ENCODE data around the gene TMEM255B.
"Not testable (repeated sequence)": the region's sequence is repeated elsewhere in the genome, so short reads cannot be mapped to it uniquely, and the experiment has no call there.

The TMEM255B gene

DNA sequence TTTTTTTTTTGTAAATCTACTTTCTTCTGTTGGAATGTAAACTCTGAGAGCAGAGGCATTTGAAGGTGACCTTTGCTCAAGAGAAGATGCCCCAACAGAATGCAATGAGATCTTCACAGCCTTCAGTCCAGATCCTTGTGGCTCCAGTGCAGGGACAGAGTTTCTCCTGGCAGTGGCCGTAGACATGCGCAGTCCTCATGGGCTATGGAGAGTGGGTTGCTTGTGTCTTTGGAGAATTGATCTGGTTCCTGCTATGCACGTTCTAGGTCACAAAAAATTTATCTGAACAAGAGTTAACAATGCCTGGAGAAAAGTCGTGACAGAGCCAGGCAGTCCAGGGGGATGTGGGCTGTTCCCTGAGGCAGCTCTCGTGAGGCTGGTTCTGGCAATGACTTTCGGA, 30.1 kb downstream of the TMEM255B start:
- no peaks in the 10 kb centered on the region for H3K9me2 ChIP-seq (replicated peaks; ENCODE audit: low read depth, low read length)
- H3K27me3 ChIP-seq (ENCODE audit: insufficient read depth, low read length, poor library complexity, severe bottlenecking), result no peaks in the 10 kb centered on the region
- peaks cover 18% of the 10 kb centered on the region for H3K4me1 ChIP-seq (ENCODE audit: insufficient read depth, low read length, poor library complexity, severe bottlenecking)
- no peak for TF ChIP-seq EZH2phosphoT487 (IDR thresholded peaks at IDR 0.05; ENCODE audit: borderline replicate concordance)
- TF ChIP-seq, protein P1, sequence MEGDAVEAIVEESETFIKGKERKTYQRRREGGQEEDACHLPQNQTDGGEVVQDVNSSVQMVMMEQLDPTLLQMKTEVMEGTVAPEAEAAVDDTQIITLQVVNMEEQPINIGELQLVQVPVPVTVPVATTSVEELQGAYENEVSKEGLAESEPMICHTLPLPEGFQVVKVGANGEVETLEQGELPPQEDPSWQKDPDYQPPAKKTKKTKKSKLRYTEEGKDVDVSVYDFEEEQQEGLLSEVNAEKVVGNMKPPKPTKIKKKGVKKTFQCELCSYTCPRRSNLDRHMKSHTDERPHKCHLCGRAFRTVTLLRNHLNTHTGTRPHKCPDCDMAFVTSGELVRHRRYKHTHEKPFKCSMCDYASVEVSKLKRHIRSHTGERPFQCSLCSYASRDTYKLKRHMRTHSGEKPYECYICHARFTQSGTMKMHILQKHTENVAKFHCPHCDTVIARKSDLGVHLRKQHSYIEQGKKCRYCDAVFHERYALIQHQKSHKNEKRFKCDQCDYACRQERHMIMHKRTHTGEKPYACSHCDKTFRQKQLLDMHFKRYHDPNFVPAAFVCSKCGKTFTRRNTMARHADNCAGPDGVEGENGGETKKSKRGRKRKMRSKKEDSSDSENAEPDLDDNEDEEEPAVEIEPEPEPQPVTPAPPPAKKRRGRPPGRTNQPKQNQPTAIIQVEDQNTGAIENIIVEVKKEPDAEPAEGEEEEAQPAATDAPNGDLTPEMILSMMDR (conservative IDR thresholded peaks at IDR 0.05; ENCODE audit: low read length), result no peak
- no peaks in the 10 kb centered on the region for H4K20me1 ChIP-seq (ENCODE audit: insufficient read depth, low read length, poor library complexity, severe bottlenecking)
- no peaks in the 10 kb centered on the region for H3F3A ChIP-seq (ENCODE audit: low read depth)
- no peak overlapping the region for H3K9ac ChIP-seq (ENCODE audit: low read depth, low read length, poor library complexity, severe bottlenecking)
- H3K4me2 ChIP-seq (ENCODE audit: low read depth, low read length, poor library complexity, severe bottlenecking), result no peak overlapping the region
- H3K79me2 ChIP-seq (ENCODE audit: insufficient read depth, low read length), result no peaks in the 10 kb centered on the region
- H2AFZ ChIP-seq (ENCODE audit: low read length), result no peak overlapping the region
- no peak overlapping the region for H3K4me3 ChIP-seq (ENCODE audit: low read length, poor library complexity, severe bottlenecking)
- H3K36me3 ChIP-seq (ENCODE audit: insufficient read depth, low read length), result no peaks in the 10 kb centered on the region
- no peaks in the 10 kb centered on the region; the same call in 1 of the 2 replicates for H3K9me3 ChIP-seq (ENCODE audit: insufficient read depth, low read depth, low read length)

DNA sequence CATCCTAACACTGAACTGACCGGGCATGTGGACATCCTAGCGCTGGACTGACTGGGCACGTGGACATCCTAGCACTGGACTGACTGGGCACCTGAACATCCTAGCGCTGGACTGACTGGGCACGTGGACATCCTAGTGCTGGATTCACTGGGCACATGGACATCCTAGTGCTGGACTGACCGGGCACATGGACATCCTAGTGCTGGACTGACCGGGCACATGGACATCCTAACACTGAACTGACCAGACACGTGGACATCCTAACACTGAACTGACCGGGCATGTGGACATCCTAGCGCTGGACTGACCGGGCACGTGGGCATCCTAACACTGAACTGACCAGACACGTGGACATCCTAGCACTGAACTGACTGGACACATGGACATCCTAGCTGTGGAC, 30.9 kb downstream of the TMEM255B start:
- H3K9ac ChIP-seq (ENCODE audit: low read depth, low read length, poor library complexity, severe bottlenecking); H3F3A ChIP-seq (ENCODE audit: low read depth); H3K4me3 ChIP-seq (ENCODE audit: low read length, poor library complexity, severe bottlenecking); H3K4me2 ChIP-seq (ENCODE audit: low read depth, low read length, poor library complexity, severe bottlenecking); H4K20me1 ChIP-seq (ENCODE audit: insufficient read depth, low read length, poor library complexity, severe bottlenecking); H3K79me2 ChIP-seq (ENCODE audit: insufficient read depth, low read length); H3K36me3 ChIP-seq (ENCODE audit: insufficient read depth, low read length); H3K9me3 ChIP-seq (ENCODE audit: insufficient read depth, low read depth, low read length); H2AFZ ChIP-seq (ENCODE audit: low read length); H3K9me2 ChIP-seq (replicated peaks; ENCODE audit: low read depth, low read length); H3K27me3 ChIP-seq (ENCODE audit: insufficient read depth, low read length, poor library complexity, severe bottlenecking): not testable (repeated sequence)
- peaks cover 13% of the 10 kb centered on the region for H3K4me1 ChIP-seq (ENCODE audit: insufficient read depth, low read length, poor library complexity, severe bottlenecking)

DNA sequence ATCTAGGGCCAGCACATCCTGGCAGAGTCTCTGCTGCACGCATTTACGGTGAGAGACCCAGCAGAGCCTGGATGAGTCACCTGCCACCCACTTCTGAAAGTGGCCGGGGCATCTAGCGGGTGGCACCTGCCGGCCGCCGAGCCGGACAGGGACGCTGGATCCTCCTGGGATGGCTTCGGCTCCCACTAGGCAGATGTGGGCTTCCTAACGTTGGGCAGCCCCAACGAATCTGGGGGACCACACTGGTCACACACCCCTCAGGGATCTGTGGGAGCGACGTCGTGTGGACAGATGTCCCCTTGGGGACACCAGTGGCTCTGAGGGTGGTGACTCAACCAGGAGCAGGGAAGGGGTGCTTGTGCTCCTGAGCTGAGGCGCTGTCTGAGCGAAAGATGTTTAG, 32.2 kb downstream of the TMEM255B start:
- Histone ChIP-seq H3K4me2 (ENCODE audit: low read depth, low read length, poor library complexity, severe bottlenecking) (no peak overlapping the region), H3K9me2 (replicated peaks; ENCODE audit: low read depth, low read length) (no peaks in the 10 kb centered on the region), H2AFZ (ENCODE audit: low read length) (no peak overlapping the region), H3K9me3 (ENCODE audit: insufficient read depth, low read depth, low read length) (no peaks in the 10 kb centered on the region; the same call in 1 of the 2 replicates), H3K79me2 (ENCODE audit: insufficient read depth, low read length) (no peaks in the 10 kb centered on the region), H3F3A (ENCODE audit: low read depth) (no peaks in the 10 kb centered on the region), H3K9ac (ENCODE audit: low read depth, low read length, poor library complexity, severe bottlenecking) (no peak overlapping the region), H3K4me1 (ENCODE audit: insufficient read depth, low read length, poor library complexity, severe bottlenecking) (no peaks in the 10 kb centered on the region), H4K20me1 (ENCODE audit: insufficient read depth, low read length, poor library complexity, severe bottlenecking) (no peaks in the 10 kb centered on the region), H3K36me3 (ENCODE audit: insufficient read depth, low read length) (no peaks in the 10 kb centered on the region), H3K4me3 (ENCODE audit: low read length, poor library complexity, severe bottlenecking) (no peak overlapping the region), H3K27me3 (ENCODE audit: insufficient read depth, low read length, poor library complexity, severe bottlenecking) (no peaks in the 10 kb centered on the region)
- no peak for TF ChIP-seq EZH2phosphoT487 (IDR thresholded peaks at IDR 0.05; ENCODE audit: borderline replicate concordance)

DNA sequence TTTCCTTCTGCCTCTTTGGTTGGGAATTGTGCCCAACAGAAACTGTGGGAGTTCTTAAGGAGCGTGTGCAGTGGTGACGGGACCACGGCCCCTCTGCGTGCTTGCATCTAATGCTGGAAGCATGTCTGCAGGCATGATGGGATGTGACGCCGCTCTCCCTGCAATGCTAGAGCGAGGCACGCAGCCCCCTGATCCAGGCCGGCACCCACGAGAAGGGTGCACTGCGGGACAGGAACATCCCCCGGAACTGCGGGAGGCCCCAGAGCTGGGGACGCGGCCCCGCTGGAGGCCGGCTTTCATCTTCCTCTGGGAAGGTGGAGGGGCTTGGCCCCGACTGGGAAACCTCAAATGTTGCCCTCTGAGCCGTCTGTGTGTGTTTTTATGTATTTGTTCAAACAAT, 32.7 kb downstream of the TMEM255B start:
- no peak for TF ChIP-seq EZH2phosphoT487 (IDR thresholded peaks at IDR 0.05; ENCODE audit: borderline replicate concordance)
- TF ChIP-seq, protein P1 (conservative IDR thresholded peaks at IDR 0.05; ENCODE audit: low read length), result no peak
- Histone ChIP-seq H3K79me2 (ENCODE audit: insufficient read depth, low read length) (no peaks in the 10 kb centered on the region), H3K4me1 (ENCODE audit: insufficient read depth, low read length, poor library complexity, severe bottlenecking) (no peaks in the 10 kb centered on the region), H4K20me1 (ENCODE audit: insufficient read depth, low read length, poor library complexity, severe bottlenecking) (no peaks in the 10 kb centered on the region), H3F3A (ENCODE audit: low read depth) (no peaks in the 10 kb centered on the region), H3K9me2 (replicated peaks; ENCODE audit: low read depth, low read length) (no peaks in the 10 kb centered on the region), H3K4me2 (ENCODE audit: low read depth, low read length, poor library complexity, severe bottlenecking) (no peak overlapping the region), H3K9ac (ENCODE audit: low read depth, low read length, poor library complexity, severe bottlenecking) (no peak overlapping the region), H3K36me3 (ENCODE audit: insufficient read depth, low read length) (no peaks in the 10 kb centered on the region), H3K27me3 (ENCODE audit: insufficient read depth, low read length, poor library complexity, severe bottlenecking) (no peaks in the 10 kb centered on the region), H3K4me3 (ENCODE audit: low read length, poor library complexity, severe bottlenecking) (no peak overlapping the region), H2AFZ (ENCODE audit: low read length) (no peak overlapping the region), H3K9me3 (ENCODE audit: insufficient read depth, low read depth, low read length) (no peaks in the 10 kb centered on the region; the same call in 1 of the 2 replicates)
